Effector memory CD8-positive, alpha-beta T cell (primary cell): ENCODE results near the gene CNTN6.

Experiments
- ATAC-seq: fragments of 150-1000 bp; cut with Tn5 transposase; replicated peaks from 2 replicates; pipeline ENCODE4 v1.10.0; 2021; ENCODE audit warnings: mild to moderate bottlenecking, moderate library complexity
- DNase-seq, 3 experiments: peaks; one replicate each; pipeline ENCODE4 v3.0.0; 2021
- H3K27ac Mint-ChIP-seq, 2 donors: one replicate each; pipeline ENCODE4 v1.8.0; 2022; ENCODE audit warnings: mild to moderate bottlenecking in 2 of 2, mixed read lengths in 2 of 2, moderate library complexity in 2 of 2
- H3K27me3 Mint-ChIP-seq, 2 donors: one replicate each; pipeline ENCODE4 v1.8.0; 2022; ENCODE audit warnings: mixed read lengths in 2 of 2
- H3K36me3 Mint-ChIP-seq: one replicate; pipeline ENCODE4 v1.8.0; 2022; ENCODE audit warnings: mild to moderate bottlenecking, moderate library complexity, mixed read lengths; ENCODE audit not compliant: insufficient read depth
- H3K4me1 Mint-ChIP-seq, 2 donors: one replicate each; pipeline ENCODE4 v1.8.0; 2022; ENCODE audit warnings: low read depth in 2 of 2, mixed read lengths in 2 of 2
- H3K4me3 Mint-ChIP-seq, 2 donors: one replicate each; pipeline ENCODE4 v1.8.0; 2022; ENCODE audit warnings: mild to moderate bottlenecking in 2 of 2, mixed read lengths in 2 of 2, moderate library complexity in 2 of 2
- H3K9me3 Mint-ChIP-seq, 2 donors: one replicate each; pipeline ENCODE4 v1.8.0; 2022; ENCODE audit warnings: mixed read lengths in 2 of 2

Gene CNTN6

DNA sequence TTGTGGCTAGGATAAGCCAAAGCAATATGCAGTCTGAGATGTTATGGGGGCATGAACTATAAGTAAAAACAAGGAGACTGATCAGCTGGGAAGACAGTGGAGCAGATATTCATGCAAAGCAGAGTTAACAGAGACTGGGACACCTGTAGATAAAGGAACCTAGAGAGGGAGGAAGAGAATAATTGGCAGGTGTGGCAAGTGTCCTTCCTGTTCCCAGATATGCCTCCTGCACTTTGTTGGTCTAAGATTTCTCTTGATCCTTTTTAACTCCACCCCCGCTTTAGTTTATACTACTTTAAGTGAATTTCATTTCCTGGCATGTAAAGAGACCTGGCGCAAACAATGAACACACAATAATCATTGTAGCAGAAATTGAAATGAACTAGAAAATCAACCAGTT, 169.4 kb downstream of the CNTN6 start:
- Mint-ChIP-seq H3K9me3 (peaks cover 9 to 13% of the 10 kb centered on the region in 2 donors), H3K27me3 (no peaks in the 10 kb centered on the region), H3K4me1 (no peaks in the 10 kb centered on the region), H3K36me3 (no peaks in the 10 kb centered on the region), H3K27ac (no peak overlapping the region), H3K4me3 (no peak overlapping the region)
- ATAC-seq: no peak
- no peak for DNase-seq

DNA sequence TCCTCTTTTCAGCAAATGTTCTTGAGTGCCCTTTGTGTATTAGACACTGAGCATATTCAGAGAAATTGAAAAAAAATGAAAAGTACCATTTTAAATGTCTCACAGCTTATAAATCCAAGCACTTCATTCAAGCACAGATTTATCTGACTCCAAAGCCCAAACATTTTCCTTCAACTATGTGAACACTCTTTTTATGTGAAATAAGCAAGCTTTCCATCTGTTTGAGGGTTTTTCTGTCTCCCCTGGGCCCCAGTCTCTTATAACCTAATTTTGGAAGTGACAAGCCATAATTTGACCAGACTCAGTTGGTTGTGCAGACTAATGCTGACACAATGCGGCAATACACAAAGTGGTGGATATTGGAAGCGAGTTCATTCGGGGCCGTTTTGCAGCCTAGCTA, 170.3 kb downstream of the CNTN6 start:
- Mint-ChIP-seq H3K27me3 (no peaks in the 10 kb centered on the region), H3K27ac (no peak overlapping the region), H3K4me3 (no peak overlapping the region), H3K36me3 (no peaks in the 10 kb centered on the region), H3K4me1 (no peaks in the 10 kb centered on the region), H3K9me3 (peaks cover 8 to 13% of the 10 kb centered on the region in 2 donors)
- ATAC-seq (no peak), DNase-seq (no peak)

DNA sequence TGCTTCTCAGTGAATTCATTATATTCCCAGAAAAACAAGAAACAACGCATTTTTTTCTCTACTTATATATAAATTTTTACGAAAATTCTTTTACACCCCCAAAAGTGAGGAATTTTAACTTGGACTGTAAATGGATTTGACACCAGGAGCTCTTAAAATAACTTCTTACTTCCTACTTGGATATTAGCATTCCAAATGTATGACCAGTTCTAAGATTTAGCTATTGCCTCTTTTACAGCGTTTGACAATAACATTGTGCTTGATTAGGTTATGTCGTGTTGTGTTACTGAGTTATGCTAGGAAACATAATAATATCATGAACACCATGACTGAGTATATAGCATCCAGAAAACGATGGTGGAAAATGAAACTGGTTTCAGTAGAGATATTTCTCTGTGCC, 177.0 kb downstream of the CNTN6 start:
- Mint-ChIP-seq H3K4me1 (no peaks in the 10 kb centered on the region), H3K9me3 (peaks cover 5 to 10% of the 10 kb centered on the region in 2 donors), H3K36me3 (no peaks in the 10 kb centered on the region), H3K27ac (no peak overlapping the region), H3K4me3 (no peak overlapping the region), H3K27me3 (no peaks in the 10 kb centered on the region)
- ATAC-seq (no peak), DNase-seq (no peak)

DNA sequence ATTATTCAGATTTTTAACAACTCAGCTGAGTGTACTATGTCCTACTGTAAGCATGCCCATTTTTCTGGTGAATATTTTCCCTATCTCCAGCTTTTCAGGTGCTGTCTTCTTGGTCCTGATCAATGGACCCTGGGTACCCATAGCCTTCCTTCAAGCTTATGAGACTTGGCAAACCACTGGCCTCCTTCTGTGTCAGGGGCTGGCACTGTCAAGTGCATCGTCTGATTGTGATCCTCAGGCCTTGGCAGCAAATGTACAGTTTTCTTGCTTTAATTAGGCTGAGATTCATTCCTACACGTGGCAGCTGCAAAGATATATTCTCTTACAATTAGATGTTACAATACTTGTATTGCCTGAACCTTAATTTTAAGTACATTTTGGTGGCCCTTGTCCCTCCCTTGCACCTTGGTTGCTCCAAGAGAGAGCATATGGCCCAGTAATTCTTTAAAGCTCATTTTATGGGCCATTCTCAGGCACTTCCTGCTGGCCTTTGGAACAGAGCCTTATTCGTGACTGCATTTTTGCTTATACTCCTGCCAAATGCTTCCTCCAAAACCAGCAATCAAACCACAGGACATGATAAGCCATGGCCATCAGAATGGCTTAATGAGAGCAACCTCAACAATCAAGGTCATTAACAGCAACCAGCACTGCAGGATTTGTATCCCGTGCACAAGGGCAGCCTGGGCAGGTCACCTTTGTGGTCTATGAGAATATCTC, 179.9 kb downstream of the CNTN6 start:
- Mint-ChIP-seq H3K4me1 (no peaks in the 10 kb centered on the region), H3K9me3 (peaks cover 8 to 17% of the 10 kb centered on the region in 2 donors), H3K27ac (no peak overlapping the region), H3K4me3 (no peak overlapping the region), H3K27me3 (no peaks in the 10 kb centered on the region), H3K36me3 (no peaks in the 10 kb centered on the region)
- no peak for DNase-seq
- no peak for ATAC-seq

DNA sequence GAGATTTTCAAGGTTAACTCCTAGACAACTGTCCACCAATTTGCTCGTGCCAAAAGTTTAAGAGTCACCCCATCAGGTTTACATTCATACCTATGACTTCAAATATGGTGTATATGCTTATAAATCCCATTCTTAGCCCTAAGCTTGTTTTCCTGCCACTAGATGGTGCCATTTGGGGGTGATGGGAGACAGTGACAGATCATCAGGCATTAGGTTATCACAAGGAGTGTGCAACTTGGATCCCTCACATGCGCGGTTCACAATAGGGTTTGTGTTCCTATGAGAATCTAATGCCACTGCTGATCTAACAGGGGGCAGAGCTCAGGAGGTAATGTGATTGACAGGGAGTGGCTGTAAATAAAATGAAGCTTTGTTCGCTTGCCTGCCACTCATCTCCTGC, 182.7 kb downstream of the CNTN6 start:
- H3K4me1 Mint-ChIP-seq: no peaks in the 10 kb centered on the region
- H3K9me3 Mint-ChIP-seq: peaks cover 7 to 17% of the 10 kb centered on the region in 2 donors
- no peak overlapping the region for H3K27ac Mint-ChIP-seq
- no peaks in the 10 kb centered on the region for H3K36me3 Mint-ChIP-seq
- no peak for DNase-seq
- ATAC-seq: no peak
- H3K27me3 Mint-ChIP-seq: no peaks in the 10 kb centered on the region
- H3K4me3 Mint-ChIP-seq: no peak overlapping the region

DNA sequence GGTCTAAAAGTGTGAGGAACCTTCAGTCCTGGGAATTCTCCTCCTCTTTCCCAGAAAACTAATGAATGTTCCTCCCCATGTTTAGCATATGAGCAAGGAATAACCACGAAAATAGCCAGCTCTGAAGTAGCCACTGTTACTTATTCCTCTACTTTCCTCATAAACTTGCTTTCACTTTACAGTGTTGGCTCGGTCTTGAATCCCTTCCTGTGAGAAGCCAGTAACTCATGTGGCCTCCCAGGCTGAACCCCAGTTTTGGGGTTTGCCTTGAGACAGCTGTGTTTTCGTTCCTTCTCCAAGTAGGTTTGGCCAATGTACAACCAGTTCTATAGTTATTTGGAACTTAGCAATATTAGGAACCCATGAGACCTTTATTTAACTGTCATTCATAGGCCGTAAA, 195.0 kb downstream of the CNTN6 start:
- Mint-ChIP-seq H3K9me3 (peaks cover 7 to 11% of the 10 kb centered on the region in 2 donors), H3K4me3 (no peak overlapping the region), H3K4me1 (no peaks in the 10 kb centered on the region), H3K27ac (no peak overlapping the region), H3K36me3 (no peaks in the 10 kb centered on the region), H3K27me3 (no peaks in the 10 kb centered on the region)
- ATAC-seq (no peak), DNase-seq (no peak)

DNA sequence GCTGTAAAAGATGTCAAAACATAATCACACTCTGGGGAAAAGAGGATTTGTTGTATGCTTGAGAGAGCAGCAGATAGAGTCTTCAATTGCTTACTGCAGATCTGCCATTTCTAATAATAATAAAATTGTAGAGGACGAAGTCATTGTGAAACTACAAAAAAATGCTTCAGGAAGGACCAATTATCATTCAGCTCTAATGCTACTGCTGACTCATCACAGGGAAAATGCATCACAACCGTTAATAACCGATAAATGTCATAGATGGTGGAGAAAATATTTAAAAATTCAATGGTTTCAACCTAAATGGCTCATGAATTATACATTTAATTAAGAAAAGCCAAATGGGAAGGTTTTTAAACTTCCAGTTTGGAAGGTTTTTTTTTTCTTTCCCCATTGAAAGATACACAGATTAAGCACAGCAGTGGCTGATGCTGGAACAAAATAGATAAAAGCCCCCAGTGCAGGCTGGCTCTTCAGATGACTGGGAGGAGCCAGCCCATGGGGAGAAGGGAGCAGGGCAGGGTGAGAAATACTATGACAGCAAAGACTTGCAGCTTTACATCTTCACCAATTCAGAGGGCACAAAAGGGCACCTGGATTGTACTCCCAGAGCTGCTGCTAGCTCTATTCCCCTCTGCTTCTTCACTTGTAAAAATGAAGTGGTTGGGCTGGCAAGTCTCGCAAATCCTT, 196.1 kb downstream of the CNTN6 start:
- DNase-seq: no peak
- no peaks in the 10 kb centered on the region for H3K27me3 Mint-ChIP-seq
- ATAC-seq: no peak

DNA sequence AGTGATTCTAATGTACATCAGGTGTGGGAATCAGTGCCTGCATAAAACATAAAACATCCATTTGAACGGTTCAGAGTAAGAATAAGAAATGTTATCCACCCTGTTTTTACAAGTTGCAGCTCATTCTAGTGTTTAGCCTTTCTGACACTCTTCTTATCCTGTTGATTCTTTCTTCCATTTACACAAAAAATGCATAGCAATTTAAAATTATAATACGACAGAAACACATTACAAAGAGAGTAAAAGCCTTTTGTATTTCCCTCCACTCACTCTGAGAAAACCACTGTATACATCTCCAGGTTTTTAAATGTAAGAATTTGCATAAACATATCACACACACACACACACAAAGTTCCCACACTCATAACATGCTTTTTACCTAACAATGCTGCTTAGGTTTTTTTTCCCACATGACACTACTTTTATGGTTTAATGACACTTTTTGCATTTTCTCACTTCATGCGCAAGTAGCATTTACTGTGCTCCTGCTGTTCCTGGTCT, 199.8 kb downstream of the CNTN6 start:
- ATAC-seq: no peak
- Mint-ChIP-seq H3K36me3 (no peaks in the 10 kb centered on the region), H3K27ac (no peak overlapping the region), H3K4me1 (no peaks in the 10 kb centered on the region), H3K27me3 (no peaks in the 10 kb centered on the region), H3K9me3 (peaks cover 0 to 7% of the 10 kb centered on the region in 2 donors), H3K4me3 (no peak overlapping the region)
- no peak for DNase-seq

More for the DNA sequence above, 196.1 kb downstream of the CNTN6 start:
- Mint-ChIP-seq H3K4me1 (no peaks in the 10 kb centered on the region), H3K36me3 (no peaks in the 10 kb centered on the region), H3K27ac (no peak overlapping the region), H3K9me3 (peaks cover 7 to 11% of the 10 kb centered on the region in 2 donors), H3K4me3 (no peak overlapping the region)

DNA sequence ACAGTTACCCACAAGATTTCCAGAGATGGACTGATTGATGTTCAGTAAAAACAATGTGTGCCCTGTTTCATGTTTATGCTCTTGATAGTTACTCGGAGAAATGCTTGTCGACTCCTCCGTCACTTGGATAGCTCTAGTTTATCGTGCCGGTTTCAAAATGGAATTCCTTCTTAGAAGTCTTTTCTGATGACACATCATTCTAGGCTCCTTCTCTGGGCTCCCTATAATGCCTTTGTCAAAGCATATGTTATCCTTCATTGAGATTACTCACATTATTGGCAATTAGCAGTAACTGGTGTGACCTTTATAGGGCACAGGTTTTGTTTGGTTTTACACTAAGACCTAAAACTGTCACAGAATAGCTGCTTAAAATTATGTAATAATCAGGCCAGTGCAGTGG, 201.8 kb downstream of the CNTN6 start:
- no peak for DNase-seq
- Mint-ChIP-seq H3K9me3 (peaks cover 0 to 7% of the 10 kb centered on the region in 2 donors), H3K27me3 (no peaks in the 10 kb centered on the region), H3K4me1 (no peaks in the 10 kb centered on the region), H3K4me3 (no peak overlapping the region), H3K27ac (no peak overlapping the region), H3K36me3 (no peaks in the 10 kb centered on the region)
- ATAC-seq: no peak

DNA sequence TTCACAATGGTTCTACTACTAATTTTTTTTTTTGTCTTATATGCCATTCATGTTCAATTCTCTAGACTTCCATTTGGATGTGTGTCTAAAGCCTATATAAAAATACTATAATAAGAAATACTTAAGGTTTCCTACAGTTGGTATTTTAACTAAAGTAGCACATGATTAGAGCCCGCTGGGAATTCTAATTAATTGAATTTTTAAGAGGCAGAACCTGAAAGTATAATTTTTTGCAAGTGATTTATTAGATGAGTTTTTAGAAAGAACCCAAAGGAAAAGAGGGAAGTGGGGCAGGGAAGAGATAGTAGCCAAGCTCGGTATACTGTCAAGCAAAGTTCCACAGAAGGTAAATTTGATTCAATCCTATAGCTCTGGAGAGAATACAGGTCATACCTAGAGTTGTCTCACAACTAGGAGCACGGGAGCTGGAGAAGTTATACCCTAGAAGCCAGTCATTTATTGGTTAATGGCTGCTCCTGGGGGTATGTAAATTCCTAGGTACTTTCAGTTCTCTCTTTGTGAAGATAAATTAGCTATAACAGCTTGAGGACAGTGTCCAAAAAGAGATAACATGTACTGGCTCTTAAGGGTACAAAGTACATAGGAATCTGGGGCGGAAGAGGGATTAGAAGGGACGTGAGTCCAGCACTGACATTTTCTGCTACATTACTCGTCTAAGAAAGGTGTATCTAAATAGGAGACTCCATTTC, 225.6 kb downstream of the CNTN6 start:
- Mint-ChIP-seq H3K27ac (no peak overlapping the region), H3K9me3 (peaks cover 2 to 7% of the 10 kb centered on the region in 2 donors), H3K4me1 (no peaks in the 10 kb centered on the region), H3K4me3 (no peak overlapping the region), H3K36me3 (peaks cover 3% of the 10 kb centered on the region), H3K27me3 (no peaks in the 10 kb centered on the region)
- ATAC-seq: no peak
- no peak for DNase-seq

DNA sequence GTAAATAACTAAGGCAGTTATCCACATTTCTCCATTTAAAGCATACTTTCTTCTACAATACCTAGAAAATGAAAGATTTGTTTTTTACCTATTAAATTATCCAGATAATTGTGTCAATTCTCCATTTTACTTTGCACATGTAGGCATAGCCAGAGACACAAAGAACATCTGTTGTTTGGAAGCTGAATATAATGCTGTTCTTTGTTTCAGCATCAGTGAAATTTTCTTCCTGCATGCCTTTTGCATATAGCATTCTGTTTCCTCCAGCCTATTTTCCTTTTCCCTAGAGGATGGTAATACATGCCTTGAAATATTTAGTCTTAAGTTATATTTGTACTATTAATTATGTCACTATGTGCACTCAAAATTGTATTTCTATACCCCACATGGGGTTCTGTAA, 233.7 kb downstream of the CNTN6 start:
- DNase-seq: no peak
- H3K4me1 Mint-ChIP-seq: no peaks in the 10 kb centered on the region
- peaks cover 13 to 22% of the 10 kb centered on the region in 2 donors for H3K9me3 Mint-ChIP-seq
- H3K4me3 Mint-ChIP-seq: no peak overlapping the region
- no peaks in the 10 kb centered on the region for H3K27me3 Mint-ChIP-seq
- no peak overlapping the region for H3K27ac Mint-ChIP-seq
- H3K36me3 Mint-ChIP-seq: no peaks in the 10 kb centered on the region
- ATAC-seq: no peak

DNA sequence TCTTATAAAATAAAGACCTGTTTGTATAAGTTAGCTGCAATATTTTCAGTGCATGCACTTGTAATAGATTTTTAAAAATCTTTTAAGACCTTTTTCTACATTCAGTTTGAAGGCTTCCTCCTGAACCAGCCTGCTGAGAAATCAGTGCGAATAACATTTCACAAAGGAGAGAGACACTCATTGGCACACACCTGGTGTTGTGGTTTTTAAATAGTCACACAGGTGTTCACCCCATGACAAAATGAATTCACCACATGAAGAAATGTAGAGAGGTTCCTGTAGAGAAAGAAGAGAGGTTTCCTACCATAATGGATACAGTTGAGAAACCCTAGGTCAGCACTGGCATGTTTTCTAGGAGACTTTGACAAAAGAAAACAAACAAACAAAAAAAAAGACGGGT, 237.3 kb downstream of the CNTN6 start:
- no peaks in the 10 kb centered on the region for H3K27me3 Mint-ChIP-seq
- H3K9me3 Mint-ChIP-seq: peaks cover 12 to 22% of the 10 kb centered on the region in 2 donors
- DNase-seq: no peak
- no peaks in the 10 kb centered on the region for H3K4me1 Mint-ChIP-seq
- no peaks in the 10 kb centered on the region for H3K36me3 Mint-ChIP-seq
- H3K4me3 Mint-ChIP-seq: no peak overlapping the region
- ATAC-seq: no peak
- no peak overlapping the region for H3K27ac Mint-ChIP-seq

DNA sequence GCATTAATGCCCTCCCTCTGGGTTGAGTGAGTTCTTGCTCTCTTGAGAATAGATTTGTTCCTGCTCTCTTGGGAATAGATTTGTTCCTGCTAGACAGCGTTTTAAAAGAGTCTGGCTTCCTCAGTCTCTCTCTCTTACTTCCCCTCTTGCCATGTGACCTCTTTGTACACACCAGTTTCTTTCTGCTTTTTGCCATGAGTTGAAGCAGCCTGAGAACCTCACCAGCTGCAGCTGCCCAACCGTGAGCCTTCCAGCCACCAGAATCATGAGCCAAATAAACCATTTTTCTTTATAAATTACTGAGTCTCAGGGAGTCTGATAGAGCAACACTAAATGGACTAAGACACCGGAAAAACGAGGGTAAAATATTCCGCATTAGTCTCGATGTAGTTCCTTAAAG, 253.6 kb downstream of the CNTN6 start:
- H3K4me3 Mint-ChIP-seq: no peak overlapping the region
- no peaks in the 10 kb centered on the region for H3K27me3 Mint-ChIP-seq
- DNase-seq (no peak), ATAC-seq (no peak)
- H3K36me3 Mint-ChIP-seq: no peaks in the 10 kb centered on the region
- no peak overlapping the region for H3K27ac Mint-ChIP-seq
- peaks cover 2 to 11% of the 10 kb centered on the region in 2 donors for H3K9me3 Mint-ChIP-seq
- no peaks in the 10 kb centered on the region for H3K4me1 Mint-ChIP-seq

DNA sequence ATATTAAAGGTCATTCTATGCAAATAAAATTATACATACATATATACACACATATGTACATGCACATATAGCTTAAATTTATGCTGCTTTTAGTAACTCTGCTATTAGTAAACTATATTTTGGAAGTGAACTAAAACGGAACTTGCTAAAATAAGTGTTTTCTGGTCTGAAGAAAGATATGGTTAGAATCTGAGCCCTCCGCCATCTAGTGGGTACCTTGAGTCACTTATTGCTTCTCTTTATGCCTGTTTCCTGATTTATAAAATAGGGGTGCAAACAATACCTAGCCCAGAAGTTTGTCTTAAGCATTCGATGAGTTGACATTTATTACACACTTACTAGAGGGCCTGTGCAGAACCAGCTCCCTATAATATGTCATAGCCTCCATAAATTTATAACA, 255.7 kb downstream of the CNTN6 start:
- Mint-ChIP-seq H3K36me3 (no peaks in the 10 kb centered on the region), H3K27me3 (no peaks in the 10 kb centered on the region), H3K4me3 (no peak overlapping the region), H3K9me3 (peaks cover 2 to 10% of the 10 kb centered on the region in 2 donors), H3K27ac (no peak overlapping the region), H3K4me1 (no peaks in the 10 kb centered on the region)
- DNase-seq (no peak), ATAC-seq (no peak)
